BE2C (cell line): ENCODE data around the gene FXYD6.

Experiments
- DNase-seq: peaks from one replicate; pipeline ENCODE4 v3.0.0-alpha.2; 2020
- H3K27me3 ChIP-seq: fragments of 250-450 bp; sonication (Bioruptor Pico); 2 replicates; pipeline ENCODE4 v1.5.1; 2020; ENCODE audit warnings: mild to moderate bottlenecking
- H3K36me3 ChIP-seq: fragments of 250-450 bp; sonication (Bioruptor Pico); 2 replicates; pipeline ENCODE4 v1.5.1; 2020; ENCODE audit warnings: mild to moderate bottlenecking
- H3K4me1 ChIP-seq: fragments of 250-450 bp; sonication (Bioruptor Pico); 2 replicates; pipeline ENCODE4 v1.5.1; 2020
- H3K4me3 ChIP-seq: 2 replicates; pipeline ENCODE4 v1.5.1; 2011; ENCODE audit warnings: low read depth, low read length
- H3K9me3 ChIP-seq: fragments of 250-450 bp; sonication (Bioruptor Pico); 2 replicates; pipeline ENCODE4 v1.5.1; 2020
- CTCF ChIP-seq: IDR thresholded peaks from 2 replicates; pipeline ENCODE4 v1.5.1; 2012; ENCODE audit warnings: mild to moderate bottlenecking, low read depth, low read length

The FXYD6 gene

GRCh38 chr11:117835576-117835975 is 40.9 kb downstream of the FXYD6 start:
- Histone ChIP-seq H3K4me1 (no peaks in the 10 kb centered on the region), H3K9me3 (no peaks in the 10 kb centered on the region), H3K27me3 (no peaks in the 10 kb centered on the region), H3K4me3 (no peak overlapping the region), H3K36me3 (peaks cover 14% of the 10 kb centered on the region)
- DNase-seq = no peak
- TF ChIP-seq CTCF = no peak

- H3K4me3 ChIP-seq = no peak overlapping the region
- no peak for DNase-seq
- peaks cover 11% of the 10 kb centered on the region for H3K36me3 ChIP-seq
- no peaks in the 10 kb centered on the region for H3K27me3 ChIP-seq
- no peak for TF ChIP-seq CTCF
- no peaks in the 10 kb centered on the region for H3K4me1 ChIP-seq
- no peaks in the 10 kb centered on the region for H3K9me3 ChIP-seq
These were observed 41.5 kb downstream of the FXYD6 start for GRCh38 chr11:117834838-117835443.

DNA sequence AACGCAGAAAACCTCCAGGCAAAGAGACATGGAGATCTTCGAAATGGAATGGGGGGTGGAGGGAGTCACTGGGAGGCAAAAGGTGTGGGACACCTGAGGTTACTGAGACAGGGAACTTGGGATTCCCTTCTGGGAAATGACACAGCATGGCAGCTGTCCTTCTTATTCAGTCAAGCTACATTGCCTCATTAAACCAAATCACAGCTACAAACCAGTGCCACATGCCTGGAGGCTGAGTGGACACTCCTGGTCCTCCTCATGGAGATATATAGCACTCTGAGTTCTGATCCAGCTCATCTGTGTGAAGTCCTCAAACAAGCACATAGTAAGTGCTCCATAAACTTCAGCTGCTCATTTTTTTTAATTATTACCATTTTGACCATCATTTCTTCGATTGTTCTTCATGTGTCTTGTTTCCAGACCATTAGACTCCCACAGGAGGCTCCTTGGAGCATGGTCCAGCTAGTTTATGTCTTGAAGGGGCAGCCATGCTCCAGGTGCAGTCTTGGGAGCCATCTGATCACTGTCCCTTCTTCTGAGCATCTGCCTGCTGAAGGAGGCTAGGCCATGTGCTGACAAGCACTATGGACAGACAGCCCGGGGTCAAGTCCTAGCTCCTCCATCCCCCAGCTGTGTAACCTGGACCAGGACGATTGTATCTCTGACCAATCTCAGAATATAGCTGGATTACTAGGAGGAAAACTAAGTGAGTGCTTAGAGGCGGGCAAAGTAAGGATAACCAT is 42.2 kb downstream of the FXYD6 start:
- no peaks in the 10 kb centered on the region for H3K9me3 ChIP-seq
- H3K4me1 ChIP-seq = peaks cover under 1% of the 10 kb centered on the region; the same call in 1 of the 2 replicates
- DNase-seq = no peak
- no peak overlapping the region for H3K4me3 ChIP-seq
- H3K27me3 ChIP-seq = no peaks in the 10 kb centered on the region
- peaks cover 10% of the 10 kb centered on the region for H3K36me3 ChIP-seq
- no peak for TF ChIP-seq CTCF

GRCh38 chr11:117833401-117833891 is 43.0 kb downstream of the FXYD6 start:
- Histone ChIP-seq H3K4me3 (no peak overlapping the region), H3K4me1 (peaks cover 8% of the 10 kb centered on the region; the same call in 1 of the 2 replicates), H3K36me3 (peaks cover 10% of the 10 kb centered on the region), H3K9me3 (no peaks in the 10 kb centered on the region), H3K27me3 (no peaks in the 10 kb centered on the region)
- no peak for TF ChIP-seq CTCF
- no peak for DNase-seq

- no peak for TF ChIP-seq CTCF
- Histone ChIP-seq H3K27me3 (no peaks in the 10 kb centered on the region), H3K9me3 (no peaks in the 10 kb centered on the region), H3K4me3 (no peak overlapping the region), H3K4me1 (peaks cover 10% of the 10 kb centered on the region; the same call in 1 of the 2 replicates), H3K36me3 (peaks cover 4% of the 10 kb centered on the region; the same call in 1 of the 2 replicates)
- no peak for DNase-seq
These were observed 43.9 kb downstream of the FXYD6 start for GRCh38 chr11:117832511-117832910.
